ENCODE data around the gene RECQL5. TPM values are rescaled to one million over a fixed set of nuclear protein-coding genes. Genes with fewer than 3 reads are reported as not detected.

RECQL5 gene
- total and polyA plus RNA-seq, 7 experiments from 2014 or later, result 12.4 to 76.5 (median 43.5) TPM

GRCh38 chr17:75622771-75623273, 44.1 kb downstream of the RECQL5 start:
- intact Hi-C loops (cut with micrococcal nuclease), result no loop called here
- Histone ChIP-seq H3K4me1 (ENCODE audit: control insufficient read depth in 2 of 2, insufficient read depth in 2 of 2, low read length in 2 of 2) (no peaks in the 10 kb centered on the region), H3K4me3 (ENCODE audit: low read length) (no peak overlapping the region), H3K9me3 (ENCODE audit: control insufficient read depth in 2 of 3, low read length in 3 of 3) (no peaks in the 10 kb centered on the region), H3K27me3 (ENCODE audit: control insufficient read depth in 2 of 2, insufficient read depth in 2 of 2, low read length in 2 of 2) (no peaks in the 10 kb centered on the region), H3K27ac (ENCODE audit: low read depth, low read length) (no peak overlapping the region), H3K36me3 (ENCODE audit: control insufficient read depth in 2 of 3, insufficient read depth in 3 of 3, low read length in 3 of 3) (peaks cover 0 to 60% (median 0%) of the 10 kb centered on the region in 3 experiments)
- POLR2A ChIA-PET, result no interaction called here
- H3K36me3 Mint-ChIP-seq, result no peaks in the 10 kb centered on the region
- no peak overlapping the region for H3K4me3 Mint-ChIP-seq
- ATAC-seq, result no peak
- H3K9me3 Mint-ChIP-seq, result no peaks in the 10 kb centered on the region
- no peaks in the 10 kb centered on the region for H3K27me3 Mint-ChIP-seq
- peaks cover 0 to 5% (median 0%) of the 10 kb centered on the region in 7 donors for H3K4me1 Mint-ChIP-seq
- no peak for DNase-seq
- H3K27ac Mint-ChIP-seq, result peak overlapping the region in 5 of 9 donors; percentile 3 to 71 (median 11)
- CTCF ChIA-PET, result interaction anchor here (2.8 to 4.4 kb wide), 2 partner anchors 11 to 126 kb away, joined by 11 to 25 read pairs; partner anchors contain the start of gene SMIM5

GRCh38 chr17:75622076-75622475, 44.9 kb downstream of the RECQL5 start:
- no peak for DNase-seq
- H3K9me3 Mint-ChIP-seq, result no peaks in the 10 kb centered on the region
- Histone ChIP-seq H3K27ac (ENCODE audit: low read depth, low read length) (no peak overlapping the region), H3K27me3 (ENCODE audit: control insufficient read depth in 2 of 2, insufficient read depth in 2 of 2, low read length in 2 of 2) (no peaks in the 10 kb centered on the region), H3K9me3 (ENCODE audit: control insufficient read depth in 2 of 3, low read length in 3 of 3) (no peaks in the 10 kb centered on the region), H3K36me3 (ENCODE audit: control insufficient read depth in 2 of 3, insufficient read depth in 3 of 3, low read length in 3 of 3) (peaks cover 0 to 63% (median 0%) of the 10 kb centered on the region in 3 experiments), H3K4me1 (ENCODE audit: control insufficient read depth in 2 of 2, insufficient read depth in 2 of 2, low read length in 2 of 2) (no peaks in the 10 kb centered on the region), H3K4me3 (ENCODE audit: low read length) (no peak overlapping the region)
- H3K27me3 Mint-ChIP-seq, result no peaks in the 10 kb centered on the region
- no peak overlapping the region for H3K4me3 Mint-ChIP-seq
- POLR2A ChIA-PET, result no interaction called here
- H3K4me1 Mint-ChIP-seq, result peaks cover 0 to 5% (median 0%) of the 10 kb centered on the region in 7 donors
- CTCF ChIA-PET, result interaction anchor here (1.9 kb wide), 1 partner anchor 11 kb away, joined by 5 read pairs; the partner anchor contains the start of gene SMIM5
- peaks cover 0 to 5% (median 0%) of the 10 kb centered on the region in 5 donors for H3K36me3 Mint-ChIP-seq
- no peak for ATAC-seq
- intact Hi-C loops (cut with micrococcal nuclease), result no loop called here
- H3K27ac Mint-ChIP-seq, result peak overlapping the region in 5 of 9 donors; percentile 23 to 76 (median 66)

- H3K27ac Mint-ChIP-seq, result no peak overlapping the region
- peaks cover 0 to 5% (median 0%) of the 10 kb centered on the region in 5 donors for H3K36me3 Mint-ChIP-seq
- intact Hi-C loops (cut with micrococcal nuclease), result no loop called here
- H3K27me3 Mint-ChIP-seq, result no peaks in the 10 kb centered on the region
- DNase-seq (no peak), ATAC-seq (no peak)
- ChIA-PET CTCF (interaction anchor here (1.9 kb wide), 1 partner anchor 12 kb away, joined by 5 read pairs; the partner anchor contains the start of gene SMIM5), POLR2A (no interaction called here)
- H3K4me3 Mint-ChIP-seq, result no peak overlapping the region
- H3K9me3 ChIP-seq (ENCODE audit: control insufficient read depth in 2 of 3, low read length in 3 of 3), result no peaks in the 10 kb centered on the region
- H3K36me3 ChIP-seq (ENCODE audit: control insufficient read depth in 2 of 3, insufficient read depth in 3 of 3, low read length in 3 of 3), result peaks cover 0 to 63% (median 0%) of the 10 kb centered on the region in 3 experiments
- no peaks in the 10 kb centered on the region for H3K9me3 Mint-ChIP-seq
- peaks cover 0 to 5% (median 0%) of the 10 kb centered on the region in 7 donors for H3K4me1 Mint-ChIP-seq
- no peaks in the 10 kb centered on the region for H3K27me3 ChIP-seq (ENCODE audit: control insufficient read depth in 2 of 2, insufficient read depth in 2 of 2, low read length in 2 of 2)
- no peak overlapping the region for H3K4me3 ChIP-seq (ENCODE audit: low read length)
- no peaks in the 10 kb centered on the region for H3K4me1 ChIP-seq (ENCODE audit: control insufficient read depth in 2 of 2, insufficient read depth in 2 of 2, low read length in 2 of 2)
- no peak overlapping the region for H3K27ac ChIP-seq (ENCODE audit: low read depth, low read length)
Observed at GRCh38 chr17:75621489-75621888, 45.5 kb downstream of the RECQL5 start.

- ChIA-PET CTCF (interaction anchor here (0.6 to 1.6 kb wide), 3 partner anchors 118 to 1459 kb away, joined by 3 to 4 read pairs (median 3); no protein-coding TSS in a partner anchor), POLR2A (interaction anchor here (0.7 kb wide), 1 partner anchor 330 kb away, joined by 3 read pairs; no protein-coding TSS in a partner anchor)
- DNase-seq (peak in 1 of 9 donors; percentile 10), ATAC-seq (peak; percentile 17)
- Histone ChIP-seq H3K27ac (ENCODE audit: low read depth, low read length) (no peak overlapping the region), H3K4me1 (ENCODE audit: control insufficient read depth in 2 of 2, insufficient read depth in 2 of 2, low read length in 2 of 2) (no peaks in the 10 kb centered on the region), H3K36me3 (ENCODE audit: control insufficient read depth in 2 of 3, insufficient read depth in 3 of 3, low read length in 3 of 3) (peaks cover 0 to 63% (median 0%) of the 10 kb centered on the region in 3 experiments), H3K4me3 (ENCODE audit: low read length) (no peak overlapping the region), H3K27me3 (ENCODE audit: control insufficient read depth in 2 of 2, insufficient read depth in 2 of 2, low read length in 2 of 2) (no peaks in the 10 kb centered on the region), H3K9me3 (ENCODE audit: control insufficient read depth in 2 of 3, low read length in 3 of 3) (no peaks in the 10 kb centered on the region)
- Mint-ChIP-seq H3K9me3 (no peaks in the 10 kb centered on the region), H3K4me3 (no peak overlapping the region), H3K4me1 (peaks cover 0 to 5% (median 0%) of the 10 kb centered on the region in 7 donors), H3K36me3 (peaks cover 0 to 5% (median 0%) of the 10 kb centered on the region in 5 donors), H3K27ac (peak overlapping the region in 1 of 9 donors; percentile 51), H3K27me3 (no peaks in the 10 kb centered on the region)
- intact Hi-C loops (cut with micrococcal nuclease), result no loop called here
Observed at GRCh38 chr17:75619506-75620431, 47.2 kb downstream of the RECQL5 start.

- POLR2A ChIA-PET, result no interaction called here
- H3K27ac Mint-ChIP-seq, result no peak overlapping the region
- intact Hi-C loops (cut with micrococcal nuclease), result no loop called here
Observed at GRCh38 chr17:75617675-75618074, 49.3 kb downstream of the RECQL5 start.

GRCh38 chr17:75617218-75617617, 49.7 kb downstream of the RECQL5 start:
- H3K27ac ChIP-seq (ENCODE audit: low read depth, low read length), result no peak overlapping the region
- intact Hi-C loops (cut with micrococcal nuclease), result no loop called here
- ChIA-PET POLR2A (no interaction called here), CTCF (interaction anchor here (0.6 to 1.5 kb wide), 3 partner anchors 16 to 189 kb away, joined by 3 to 6 read pairs (median 3); partner anchors contain the start of gene SMIM5)
- H3K36me3 ChIP-seq (ENCODE audit: control insufficient read depth in 2 of 3, insufficient read depth in 3 of 3, low read length in 3 of 3), result peaks cover 0 to 70% (median 0%) of the 10 kb centered on the region in 3 experiments
- Mint-ChIP-seq H3K27ac (no peak overlapping the region), H3K4me3 (no peak overlapping the region), H3K9me3 (no peaks in the 10 kb centered on the region), H3K4me1 (peaks cover 0 to 2% (median 0%) of the 10 kb centered on the region in 7 donors), H3K27me3 (no peaks in the 10 kb centered on the region), H3K36me3 (peaks cover 0 to 5% (median 0%) of the 10 kb centered on the region in 5 donors)
- no peak for ATAC-seq
- no peaks in the 10 kb centered on the region for H3K4me1 ChIP-seq (ENCODE audit: control insufficient read depth in 2 of 2, insufficient read depth in 2 of 2, low read length in 2 of 2)
- no peak for DNase-seq
- no peak overlapping the region for H3K4me3 ChIP-seq (ENCODE audit: low read length)
- H3K27me3 ChIP-seq (ENCODE audit: control insufficient read depth in 2 of 2, insufficient read depth in 2 of 2, low read length in 2 of 2), result no peaks in the 10 kb centered on the region
- no peaks in the 10 kb centered on the region for H3K9me3 ChIP-seq (ENCODE audit: control insufficient read depth in 2 of 3, low read length in 3 of 3)

More at GRCh38 chr17:75617675-75618074, 49.3 kb downstream of the RECQL5 start:
- Mint-ChIP-seq H3K9me3 (no peaks in the 10 kb centered on the region), H3K36me3 (peaks cover 0 to 5% (median 0%) of the 10 kb centered on the region in 5 donors), H3K4me3 (no peak overlapping the region), H3K4me1 (peaks cover 0 to 3% (median 0%) of the 10 kb centered on the region in 7 donors), H3K27me3 (no peaks in the 10 kb centered on the region)
- Histone ChIP-seq H3K27ac (ENCODE audit: low read depth, low read length) (no peak overlapping the region), H3K4me1 (ENCODE audit: control insufficient read depth in 2 of 2, insufficient read depth in 2 of 2, low read length in 2 of 2) (no peaks in the 10 kb centered on the region), H3K4me3 (ENCODE audit: low read length) (no peak overlapping the region), H3K36me3 (ENCODE audit: control insufficient read depth in 2 of 3, insufficient read depth in 3 of 3, low read length in 3 of 3) (peaks cover 0 to 71% (median 0%) of the 10 kb centered on the region in 3 experiments), H3K27me3 (ENCODE audit: control insufficient read depth in 2 of 2, insufficient read depth in 2 of 2, low read length in 2 of 2) (no peaks in the 10 kb centered on the region), H3K9me3 (ENCODE audit: control insufficient read depth in 2 of 3, low read length in 3 of 3) (no peaks in the 10 kb centered on the region)
- ATAC-seq, result no peak
- CTCF ChIA-PET, result interaction anchor here (0.6 to 0.9 kb wide), 2 partner anchors 56 to 189 kb away, joined by 3 read pairs; no protein-coding TSS in a partner anchor
- DNase-seq, result no peak

Data from naive thymus-derived CD4-positive, alpha-beta T cell (primary cell).